HT-29 (cell line): ENCODE measurements around the gene HAUS8. TPM values are rescaled to one million over a fixed set of nuclear protein-coding genes. Genes with fewer than 3 reads are reported as not detected.
"Not testable (repeated sequence)": the region's sequence is repeated elsewhere in the genome, so short reads cannot be mapped to it uniquely, and the experiment has no call there.

Experiments
- DNase-seq: peaks from one replicate; pipeline ENCODE4 v3.0.0-alpha.2; 2015; ENCODE audit warnings: low spot score
- total RNA-seq: library from RNA; depleted of rRNA; stranded (reverse); fragments of >200 nt; shearing (Covaris generic); gene quantifications from 2 replicates; pipeline ENCODE4 v1.2.3, GENCODE V29; 2014

Gene HAUS8
- total RNA-seq, 1 experiment from 2014 or later: 11.7 TPM

DNA sequence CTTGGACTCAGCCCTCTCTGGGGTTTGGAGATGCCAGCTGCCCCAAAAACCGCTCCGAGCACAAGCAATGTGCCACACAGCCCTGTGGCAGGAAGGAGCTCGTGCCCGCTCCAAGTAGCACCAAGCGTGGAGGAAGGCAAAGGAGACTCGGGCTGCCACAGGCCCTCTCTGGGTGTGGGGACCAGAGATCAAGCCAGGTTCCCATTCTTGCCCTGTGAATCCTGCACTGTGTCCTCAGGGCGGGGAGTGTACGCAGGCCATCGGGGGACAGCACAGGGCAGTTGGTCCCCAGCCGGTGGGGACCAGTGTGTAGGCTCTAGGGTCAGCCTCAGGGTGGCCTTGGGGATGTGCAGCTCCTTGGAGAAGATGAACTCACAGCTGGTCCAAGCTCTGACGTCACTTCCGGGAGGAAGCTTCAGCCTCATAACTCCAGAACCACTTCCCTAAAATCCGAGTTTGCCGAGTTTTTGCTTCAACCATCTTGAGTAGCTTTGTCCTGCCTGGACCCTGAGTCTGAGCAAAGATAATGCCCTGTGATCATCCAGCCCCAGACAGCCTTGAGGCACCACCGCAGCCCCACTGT is 39.3 kb downstream of the HAUS8 start:
- DNase-seq: no peak

DNA sequence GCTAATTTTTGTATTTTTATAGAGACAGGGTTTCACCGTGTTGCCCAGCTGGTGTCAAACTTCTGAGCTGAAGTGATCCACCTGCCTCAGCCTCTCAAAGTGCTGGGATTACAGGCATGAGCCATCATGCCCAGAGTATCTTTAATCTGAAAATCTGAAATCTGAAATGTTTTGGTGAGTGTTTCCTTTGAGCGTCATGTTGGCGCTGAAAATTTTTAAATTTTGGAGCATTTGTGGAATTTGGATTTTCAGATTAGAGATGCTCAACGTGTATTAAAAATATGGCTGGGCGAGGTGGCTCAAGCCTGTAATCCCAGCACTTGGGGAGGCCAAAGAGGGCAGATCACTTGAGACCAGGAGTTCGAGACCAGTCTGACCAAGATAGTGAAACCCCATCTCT is 43.5 kb downstream of the HAUS8 start:
- no peak for DNase-seq

DNA sequence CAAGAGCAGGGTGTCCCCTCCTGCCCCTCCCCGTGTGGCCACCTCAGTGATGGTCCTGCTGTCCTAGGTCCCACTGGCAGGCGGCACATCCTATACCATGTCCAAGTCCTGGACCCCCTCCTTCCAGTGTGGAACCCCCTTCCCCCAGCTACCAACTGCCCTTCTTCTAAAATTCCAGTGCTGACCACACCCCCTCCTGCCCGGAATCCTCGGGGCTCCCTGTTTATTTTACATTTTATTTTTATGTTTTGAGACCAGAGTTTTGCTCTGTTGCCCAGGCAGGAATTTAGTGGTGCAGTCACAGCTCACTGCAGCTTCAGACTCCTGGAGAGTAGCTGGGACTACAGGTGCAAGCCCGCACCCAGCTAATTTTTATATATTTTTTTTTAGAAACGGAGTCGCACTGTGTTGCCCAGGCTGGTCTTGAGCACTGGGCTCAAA is 47.7 kb downstream of the HAUS8 start:
- DNase-seq: no peak

DNA sequence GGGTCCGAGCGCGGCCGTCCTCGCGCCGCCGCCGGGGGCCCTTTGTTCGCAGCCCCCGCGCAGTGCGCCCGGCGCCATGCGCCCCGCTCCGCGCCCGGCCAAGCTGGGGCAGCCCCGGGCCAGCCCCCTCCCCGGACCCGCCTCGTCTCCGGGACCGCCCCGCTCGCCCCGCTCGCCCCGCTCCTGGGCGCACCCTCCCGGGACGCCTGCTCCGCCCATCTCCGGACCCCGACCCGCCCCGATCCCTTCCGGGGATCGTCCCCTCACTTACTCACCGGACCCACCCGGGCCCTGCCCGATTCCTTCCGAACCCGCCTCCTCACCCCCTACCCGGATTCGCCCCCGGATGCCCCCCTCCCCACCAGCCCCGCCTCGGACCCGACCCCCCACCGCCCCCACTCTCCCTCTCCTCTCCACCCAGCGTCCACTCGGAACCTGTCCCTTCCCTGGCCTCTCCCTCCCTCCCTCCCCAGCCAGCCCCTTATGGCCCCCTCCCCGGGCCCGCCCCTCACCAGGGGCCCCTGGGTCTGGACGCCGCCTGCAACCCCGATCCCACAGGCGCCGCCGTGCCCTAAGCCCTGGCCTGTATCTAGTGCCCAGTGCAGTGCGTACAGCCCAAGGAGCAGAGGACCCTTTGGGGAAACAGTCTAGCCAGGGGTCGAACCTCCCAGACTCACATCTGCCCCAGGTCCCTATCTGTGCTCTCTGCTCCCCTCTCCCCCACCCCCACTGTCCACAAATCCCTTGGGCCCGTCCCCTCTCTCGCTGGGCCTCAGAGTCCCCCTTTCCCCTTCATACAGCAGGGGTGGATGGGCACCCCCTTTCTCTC is 48.3 kb downstream of the HAUS8 start, which contains the start of gene CPAMD8:
Gene CPAMD8 (minus strand): TSS at position 105 of the 829 bp plus-strand sequence. CDS start 168 bp downstream, outside the sequence.
- no peak for DNase-seq

DNA sequence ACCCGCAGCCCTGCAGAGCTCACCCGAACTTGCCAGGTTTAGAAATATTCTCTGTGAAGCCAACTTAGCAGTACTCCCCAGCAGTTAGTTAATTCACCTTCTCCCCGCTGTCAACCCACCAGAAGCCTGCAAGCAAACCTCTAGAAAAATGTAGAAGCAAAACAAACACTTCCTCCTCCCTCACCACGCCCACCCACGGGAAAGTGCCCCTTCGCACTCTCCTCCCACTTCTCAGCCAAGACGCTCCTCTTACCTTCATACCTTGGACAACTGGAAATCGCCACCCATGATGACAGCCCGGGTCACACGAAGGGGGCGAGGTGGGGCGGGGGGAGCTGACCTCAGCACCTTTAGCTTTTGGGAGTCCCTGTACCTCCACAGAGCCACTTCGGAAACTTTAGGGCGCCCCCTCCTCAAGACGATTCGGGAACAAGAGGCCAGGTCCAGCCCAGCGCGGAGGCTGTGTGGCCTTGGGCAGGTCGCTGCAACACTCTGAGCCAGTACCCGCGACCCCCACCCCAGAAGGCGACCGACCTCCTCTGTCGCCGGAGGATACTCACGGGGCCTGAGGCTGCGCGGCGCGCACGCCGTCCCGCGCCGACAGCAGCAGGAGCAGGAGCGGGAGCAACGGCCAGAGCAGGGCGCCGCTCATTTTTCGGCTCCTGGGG is 49.1 kb downstream of the HAUS8 start:
- no peak for DNase-seq

DNA sequence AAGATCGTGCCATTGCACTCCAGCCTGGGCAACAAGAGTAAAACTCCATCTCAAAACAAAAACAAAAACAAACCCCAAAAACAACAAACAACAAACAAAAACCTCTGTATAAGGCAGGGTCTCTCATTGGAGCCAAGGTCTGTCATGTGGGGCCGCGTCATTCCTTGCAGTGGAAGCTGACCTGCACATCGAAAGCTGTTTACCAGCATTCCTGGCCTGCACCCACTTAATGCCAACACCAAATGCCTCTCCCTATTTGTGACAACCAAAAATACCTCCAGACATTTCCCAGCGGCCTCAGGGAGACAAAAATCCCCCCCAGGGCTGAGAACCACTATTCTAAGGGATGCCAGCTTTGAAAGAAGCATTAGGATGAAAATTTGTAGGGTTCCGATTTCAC is 49.9 kb downstream of the HAUS8 start:
- no peak for DNase-seq

DNA sequence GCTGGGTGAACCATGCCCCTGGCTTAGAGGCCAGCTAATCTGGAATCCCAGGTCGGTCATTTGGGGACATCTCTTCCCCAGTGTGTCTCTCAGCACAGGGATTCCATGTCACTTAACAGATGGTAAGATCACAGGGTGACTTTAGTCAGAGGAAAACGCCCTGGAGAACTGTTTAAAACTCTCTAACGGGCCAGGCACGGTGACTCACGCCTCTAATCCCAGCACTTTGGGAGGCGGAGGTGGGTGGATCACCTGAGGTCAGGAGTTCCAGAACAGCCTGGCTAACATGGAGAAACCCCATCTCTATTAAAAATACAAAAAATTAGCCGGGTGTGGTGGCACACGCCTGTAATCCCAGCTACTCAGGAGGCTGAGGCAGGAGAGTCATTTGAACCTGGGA is 50.3 kb downstream of the HAUS8 start:
- DNase-seq: not testable (repeated sequence)

DNA sequence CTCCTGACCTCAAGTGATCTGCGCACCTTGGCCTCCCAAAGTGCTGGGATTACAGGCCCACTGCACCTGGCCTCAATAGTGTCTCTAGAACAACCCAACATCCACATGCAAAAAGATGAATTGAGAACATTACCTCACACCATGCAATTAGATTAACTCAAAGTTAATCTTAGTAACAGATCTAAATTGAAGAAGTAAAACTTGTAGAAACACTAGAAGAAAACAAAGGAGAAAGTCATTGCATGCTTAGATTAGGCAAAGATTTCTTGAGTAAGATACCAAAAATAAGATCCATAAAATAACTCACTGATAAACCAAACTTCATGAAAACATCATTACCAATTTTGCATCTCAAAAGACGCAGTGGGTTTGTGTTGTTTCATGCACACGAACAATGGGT is 51.4 kb downstream of the HAUS8 start:
- no peak for DNase-seq

DNA sequence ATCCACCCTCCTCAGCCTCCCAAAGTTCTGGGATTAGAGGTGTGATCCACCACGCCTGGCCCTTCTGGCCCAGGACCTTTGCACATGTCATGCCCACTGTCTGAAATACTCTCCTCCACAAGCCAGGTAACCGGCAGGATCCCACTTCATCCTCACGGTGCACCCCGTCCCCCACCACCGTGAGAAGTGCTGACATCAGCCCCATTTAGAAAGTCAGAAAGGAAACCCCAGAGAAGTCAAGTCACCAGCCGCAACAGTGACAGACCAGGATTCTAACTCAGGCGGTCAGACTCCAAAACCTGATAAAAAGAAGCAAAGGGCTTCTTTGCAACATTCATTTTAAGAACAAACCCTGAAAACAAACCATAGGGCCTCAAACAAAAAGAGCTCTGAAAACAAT is 52.5 kb downstream of the HAUS8 start:
- DNase-seq: no peak

DNA sequence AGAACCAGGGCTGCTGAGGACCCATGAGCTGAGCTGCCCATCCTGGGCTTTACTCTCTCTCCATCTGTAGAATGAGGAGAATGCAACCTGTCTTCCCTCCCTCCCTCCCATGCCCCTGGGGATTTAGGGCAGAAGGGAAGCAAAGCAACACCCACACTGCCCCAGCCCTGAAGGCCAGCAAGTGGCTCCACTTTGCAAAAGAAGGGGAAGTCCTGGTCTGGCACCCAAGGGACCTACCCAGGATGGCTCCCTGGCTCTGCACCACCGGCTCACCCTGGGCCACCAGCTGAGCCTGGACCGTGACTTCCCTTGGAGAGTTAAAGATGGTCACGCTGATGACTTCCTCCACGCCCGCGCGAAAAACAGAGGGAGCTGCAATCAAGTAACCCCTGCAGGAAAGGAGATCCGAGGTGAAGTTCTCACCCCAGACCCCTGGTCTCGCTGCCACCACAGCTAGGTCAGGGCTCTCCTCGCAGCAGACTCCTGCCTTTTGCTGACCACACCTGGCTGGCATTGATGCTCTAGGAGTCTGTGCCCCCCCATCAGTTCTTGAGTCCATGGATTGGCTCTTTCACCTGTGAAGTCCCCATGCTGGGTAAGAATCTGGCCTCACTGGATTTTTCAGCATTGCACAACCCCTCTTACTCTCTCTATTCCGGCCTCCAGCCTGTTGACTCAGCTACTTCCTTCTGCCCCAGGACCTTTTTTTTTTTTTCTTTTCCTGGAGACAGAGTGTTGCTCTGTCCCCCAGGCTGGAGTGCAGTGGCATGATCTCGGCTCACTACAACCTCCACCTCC is 53.3 kb downstream of the HAUS8 start:
- peak; percentile 7 for DNase-seq

DNA sequence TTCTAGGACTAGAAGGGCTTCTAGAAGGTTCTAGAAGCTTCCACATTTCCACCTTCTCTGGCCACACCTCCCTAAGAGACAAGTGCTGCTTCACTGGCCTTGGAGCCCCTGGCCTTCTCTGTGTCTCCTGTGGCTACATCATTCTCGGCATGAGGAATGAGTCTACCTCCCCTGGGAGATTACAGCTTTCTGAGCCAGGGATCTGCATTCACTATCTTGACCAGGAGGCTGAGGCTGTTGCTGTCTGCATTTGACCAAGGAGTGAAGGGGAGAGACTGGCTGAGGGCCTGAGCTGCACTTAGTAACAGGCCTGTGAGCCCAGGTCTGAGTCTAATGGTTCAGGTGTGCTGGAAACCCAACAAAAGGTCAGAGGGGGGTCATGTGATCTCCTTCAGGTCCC is 53.9 kb downstream of the HAUS8 start:
- DNase-seq: no peak

DNA sequence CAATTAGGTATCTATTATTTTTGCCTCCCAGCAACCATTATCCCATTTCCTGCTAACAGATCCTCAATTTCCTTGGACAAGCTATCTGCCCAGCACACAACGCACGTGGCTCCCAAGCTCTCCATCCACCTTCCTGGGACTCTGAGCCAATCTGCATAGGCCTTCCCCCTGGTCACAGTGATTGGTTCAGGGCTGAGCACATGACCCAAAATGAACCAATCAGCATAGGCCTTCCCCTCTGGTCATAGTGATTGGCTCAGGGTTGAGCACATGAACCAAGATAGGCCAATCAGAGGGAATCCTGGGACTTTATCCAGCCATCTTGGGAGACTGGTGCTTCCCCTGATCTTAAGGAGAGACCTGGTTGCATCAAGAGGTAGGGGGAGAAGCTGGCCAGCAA is 54.4 kb downstream of the HAUS8 start:
- DNase-seq: no peak

DNA sequence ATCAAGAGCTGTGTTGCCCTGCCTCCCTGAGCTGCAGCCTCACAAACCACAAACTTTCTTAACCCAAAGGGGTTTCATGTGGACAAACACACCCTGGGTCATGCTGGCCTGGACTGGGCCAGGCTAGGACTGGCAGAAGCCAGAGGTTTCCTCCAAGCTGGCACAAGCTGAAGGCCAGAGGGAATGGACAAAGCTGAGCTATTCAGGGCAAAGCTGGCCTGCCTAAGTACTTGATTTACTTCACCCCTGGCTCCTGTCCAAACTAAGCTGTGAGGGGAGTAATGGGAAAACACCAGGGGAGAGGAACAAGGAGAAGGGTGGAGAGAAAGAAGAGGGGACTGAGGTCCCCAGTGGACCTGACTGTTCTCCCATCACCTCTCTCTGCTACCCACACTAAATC is 54.9 kb downstream of the HAUS8 start:
- no peak for DNase-seq

DNA sequence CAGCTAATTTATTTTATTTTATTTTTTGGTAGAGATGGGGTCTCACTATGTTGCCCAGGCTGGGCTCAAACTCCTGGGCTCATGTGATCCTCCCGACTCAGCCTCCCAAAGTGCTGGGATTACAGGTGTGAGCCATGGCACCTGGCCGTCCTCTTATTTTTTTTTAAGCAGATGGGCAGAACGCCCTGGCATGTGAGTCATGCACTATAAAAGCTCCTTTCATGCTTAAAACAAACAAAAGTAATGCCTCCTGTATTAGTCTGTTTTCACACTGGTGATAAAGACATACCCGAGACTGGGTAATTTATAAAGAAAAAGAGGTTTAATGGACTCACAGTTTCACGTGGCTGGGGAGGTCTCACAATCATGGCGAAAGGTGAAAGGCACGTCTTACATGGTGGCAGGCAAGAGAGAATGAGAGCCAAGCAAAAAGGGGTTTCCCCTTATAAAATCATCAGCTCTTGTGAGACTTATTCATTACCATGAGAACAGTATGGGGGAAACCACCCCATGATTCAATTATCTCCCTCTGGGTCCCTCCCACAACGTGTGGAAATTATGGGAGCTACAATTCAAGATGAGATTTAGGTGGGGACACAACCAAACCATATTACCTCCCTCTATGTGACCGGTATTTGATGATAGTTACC is 60.9 kb downstream of the HAUS8 start:
- not testable (repeated sequence) for DNase-seq

DNA sequence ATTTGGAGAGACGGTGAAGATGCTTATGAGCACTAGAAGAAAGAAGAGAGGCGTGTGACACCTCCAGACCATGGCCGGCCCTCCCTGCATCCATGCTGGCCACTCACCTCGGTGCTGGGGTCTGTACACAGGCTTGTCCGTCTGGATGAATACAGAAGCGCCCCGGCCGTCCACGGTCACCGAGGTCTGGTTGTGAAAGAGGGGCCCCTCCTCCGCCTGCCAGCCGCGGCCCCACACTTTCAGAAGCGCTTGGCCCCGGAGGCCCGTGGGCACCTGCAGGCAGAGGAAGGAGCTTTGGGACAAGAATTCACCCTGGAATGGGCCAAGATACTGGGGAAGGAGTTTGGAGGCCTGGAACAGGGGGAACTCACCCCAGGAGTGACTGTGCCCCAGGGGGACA is 63.8 kb downstream of the HAUS8 start:
- DNase-seq: no peak

DNA sequence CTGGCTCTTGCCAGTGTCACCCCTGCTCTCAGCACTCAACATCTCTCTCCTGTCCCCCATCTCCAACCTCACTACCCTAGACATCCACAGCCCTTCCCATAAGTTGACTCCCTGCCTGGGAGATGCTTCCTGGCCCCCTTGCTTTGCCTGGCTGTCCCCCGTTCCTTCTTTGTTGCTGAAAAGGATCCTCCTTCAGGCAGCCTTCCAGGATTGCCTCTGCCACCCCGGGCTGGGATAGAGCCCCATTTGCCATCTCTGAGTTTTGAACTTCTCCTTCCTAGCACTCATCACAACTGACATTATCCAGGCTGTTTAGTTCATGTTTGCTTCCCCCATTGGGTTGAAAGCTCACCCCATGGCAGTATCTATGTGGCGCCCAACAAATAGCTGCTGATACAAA is 68.7 kb downstream of the HAUS8 start:
- no peak for DNase-seq

DNA sequence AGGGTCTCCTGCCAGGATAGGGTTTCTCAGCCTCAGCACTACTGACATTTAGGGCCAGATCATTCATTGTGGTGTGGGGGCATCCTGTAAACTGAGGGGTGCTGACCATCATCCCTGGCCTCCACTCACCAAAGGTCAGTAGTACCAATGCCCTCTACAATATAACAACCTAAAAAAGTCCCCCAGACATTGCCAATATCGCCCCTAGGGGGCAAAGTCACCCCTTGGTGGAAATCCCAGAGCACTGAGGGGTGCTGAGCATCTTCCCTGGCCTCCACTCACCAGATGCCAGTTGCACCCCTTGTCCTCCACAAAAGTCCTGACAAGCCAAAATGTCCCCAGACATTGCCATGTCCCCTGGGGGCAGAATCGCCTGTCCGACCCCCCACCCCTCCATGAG is 70.3 kb downstream of the HAUS8 start:
- no peak for DNase-seq

DNA sequence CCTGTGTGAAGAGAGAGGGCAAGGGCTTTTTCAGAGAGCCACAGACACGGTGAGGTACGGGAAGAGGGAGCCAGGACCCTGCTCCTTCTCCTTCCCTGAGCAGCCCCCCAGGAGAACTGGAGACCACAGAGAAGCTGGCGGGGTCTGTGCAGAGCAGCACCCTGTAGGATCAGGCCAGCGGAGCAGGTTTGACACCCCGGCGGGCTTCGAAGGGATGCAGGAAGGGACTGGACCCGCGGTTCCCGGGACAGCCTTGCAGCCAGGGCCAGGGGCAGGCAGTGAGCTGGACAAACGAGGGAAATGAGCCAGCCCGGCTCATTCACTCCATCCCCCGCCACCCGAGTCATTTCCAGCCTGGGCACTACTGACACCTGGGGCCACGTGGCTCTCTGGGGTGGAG is 70.9 kb downstream of the HAUS8 start:
- DNase-seq: no peak

DNA sequence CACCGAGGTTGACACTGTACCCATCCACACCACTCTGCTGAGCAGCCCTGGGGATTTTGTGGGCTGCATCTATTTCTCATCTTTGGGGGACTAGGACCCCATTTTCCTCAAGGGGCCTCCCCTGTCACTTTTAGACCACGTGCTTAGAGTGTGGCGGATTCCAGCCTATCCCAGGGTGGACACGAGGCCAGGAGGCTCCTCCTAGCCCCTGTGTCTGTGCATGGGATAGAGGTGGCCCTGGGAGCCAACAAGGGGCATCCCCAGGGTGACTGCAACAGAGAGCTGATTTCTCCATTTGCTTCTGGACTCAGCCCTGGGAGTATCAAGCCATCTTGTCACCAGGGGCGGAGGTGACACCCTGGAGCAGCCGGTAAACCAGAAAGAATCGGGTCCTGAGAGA is 72.8 kb downstream of the HAUS8 start:
- DNase-seq: no peak

DNA sequence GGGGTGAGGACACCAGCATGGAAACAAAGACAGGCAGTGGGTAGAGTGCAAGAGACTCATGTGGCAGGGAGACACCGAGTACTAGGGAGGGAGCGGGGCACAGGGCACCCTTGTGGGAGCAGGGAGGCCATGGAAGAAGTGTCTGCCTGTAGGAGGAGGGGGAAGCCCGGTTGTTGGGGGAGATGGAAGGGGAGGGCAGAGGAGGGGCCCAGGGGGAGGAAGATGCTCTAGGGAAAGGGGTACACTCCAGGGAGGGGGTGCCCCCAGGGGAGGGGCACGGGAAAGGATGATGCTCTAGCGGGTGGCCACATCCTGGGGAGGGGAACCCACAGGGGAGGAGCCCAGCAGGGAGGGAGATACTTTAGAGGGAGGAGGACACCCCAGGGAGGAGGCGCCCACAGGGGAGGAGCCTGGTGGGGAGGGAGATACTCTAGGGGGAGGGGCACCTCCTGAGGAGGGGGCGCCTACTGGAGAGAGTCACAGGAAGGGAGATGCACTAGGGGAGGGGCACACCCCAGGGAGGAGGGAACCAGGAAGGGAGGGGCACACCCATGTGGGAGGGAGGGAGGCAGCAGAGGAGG is 73.6 kb downstream of the HAUS8 start:
- no peak for DNase-seq
